Skeletal muscle tissue (tissue), 4 donors: ENCODE data around the gene TTLL10. TPM values are rescaled to one million over a fixed set of nuclear protein-coding genes. Genes with fewer than 3 reads are reported as not detected.

Experiments used
- H3K27ac ChIP-seq: one replicate; pipeline ENCODE4 v1.7.0; 2013; ENCODE audit warnings: mild to moderate bottlenecking, low read depth, low read length, inconsistent platforms
- H3K27me3 ChIP-seq, 3 donors: one replicate each; pipeline ENCODE4 v1.7.0; 2013; ENCODE audit warnings: low read length in 3 of 3; ENCODE audit not compliant: control insufficient read depth in 3 of 3, insufficient read depth in 3 of 3
- H3K36me3 ChIP-seq, 3 donors: one replicate each; pipeline ENCODE4 v1.7.0; 2013; ENCODE audit warnings: low read length in 3 of 3; ENCODE audit not compliant: control insufficient read depth in 3 of 3, insufficient read depth in 3 of 3
- H3K4me1 ChIP-seq, 3 donors: one replicate each; pipeline ENCODE4 v1.7.0; 2013; ENCODE audit warnings: low read length in 3 of 3, mild to moderate bottlenecking in 3 of 3; ENCODE audit not compliant: control insufficient read depth in 3 of 3, insufficient read depth in 3 of 3
- H3K4me3 ChIP-seq, 3 donors: one replicate each; pipeline ENCODE4 v1.7.0; 2013; ENCODE audit warnings: low read length in 3 of 3
- H3K9ac ChIP-seq, 3 donors: one replicate each; pipeline ENCODE4 v1.7.0; 2013; ENCODE audit warnings: low read length in 3 of 3, mild to moderate bottlenecking in 3 of 3, moderate library complexity in 2 of 3, low read depth in 1 of 3
- H3K9me3 ChIP-seq, 3 donors: one replicate each; pipeline ENCODE4 v1.7.0; 2013; ENCODE audit warnings: low read length in 3 of 3; ENCODE audit not compliant: control insufficient read depth in 3 of 3
- total RNA-seq: library from RNA; depleted of rRNA; stranded (reverse); fragments of >200 nt; gene quantifications from one replicate; pipeline ENCODE4 v1.2.3, GENCODE V29; 2014
- donor health status: Osteomylitis.

The TTLL10 gene
- total RNA-seq, 1 donor from 2014 or later = not detected

DNA sequence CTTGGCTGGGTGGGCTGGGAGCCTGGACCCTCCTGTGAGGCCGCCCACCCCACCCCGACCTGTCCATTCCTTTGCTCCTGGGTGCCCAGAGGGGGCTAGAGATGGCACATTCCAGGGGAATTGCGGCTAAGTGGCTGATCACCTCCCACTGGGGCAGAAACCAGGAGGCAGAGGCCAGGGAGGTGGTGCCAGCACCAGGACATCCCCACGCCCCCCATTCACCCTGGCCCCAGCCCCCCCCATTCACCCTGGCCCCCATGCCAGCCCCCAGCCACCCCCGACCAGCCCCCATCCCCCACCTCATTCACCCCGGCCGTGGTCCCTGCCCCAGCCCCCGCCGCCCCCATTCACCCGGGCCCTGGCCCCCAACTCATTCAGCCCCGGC lies 66.7 kb downstream of the TTLL10 start:
- Histone ChIP-seq H3K36me3 (no peaks in the 10 kb centered on the region), H3K9ac (no peak overlapping the region), H3K27me3 (peaks cover 33 to 48% (median 40%) of the 10 kb centered on the region in 3 donors), H3K4me3 (no peak overlapping the region), H3K27ac (no peak overlapping the region), H3K4me1 (peaks cover 3 to 9% (median 8%) of the 10 kb centered on the region in 3 donors), H3K9me3 (no peaks in the 10 kb centered on the region)

DNA sequence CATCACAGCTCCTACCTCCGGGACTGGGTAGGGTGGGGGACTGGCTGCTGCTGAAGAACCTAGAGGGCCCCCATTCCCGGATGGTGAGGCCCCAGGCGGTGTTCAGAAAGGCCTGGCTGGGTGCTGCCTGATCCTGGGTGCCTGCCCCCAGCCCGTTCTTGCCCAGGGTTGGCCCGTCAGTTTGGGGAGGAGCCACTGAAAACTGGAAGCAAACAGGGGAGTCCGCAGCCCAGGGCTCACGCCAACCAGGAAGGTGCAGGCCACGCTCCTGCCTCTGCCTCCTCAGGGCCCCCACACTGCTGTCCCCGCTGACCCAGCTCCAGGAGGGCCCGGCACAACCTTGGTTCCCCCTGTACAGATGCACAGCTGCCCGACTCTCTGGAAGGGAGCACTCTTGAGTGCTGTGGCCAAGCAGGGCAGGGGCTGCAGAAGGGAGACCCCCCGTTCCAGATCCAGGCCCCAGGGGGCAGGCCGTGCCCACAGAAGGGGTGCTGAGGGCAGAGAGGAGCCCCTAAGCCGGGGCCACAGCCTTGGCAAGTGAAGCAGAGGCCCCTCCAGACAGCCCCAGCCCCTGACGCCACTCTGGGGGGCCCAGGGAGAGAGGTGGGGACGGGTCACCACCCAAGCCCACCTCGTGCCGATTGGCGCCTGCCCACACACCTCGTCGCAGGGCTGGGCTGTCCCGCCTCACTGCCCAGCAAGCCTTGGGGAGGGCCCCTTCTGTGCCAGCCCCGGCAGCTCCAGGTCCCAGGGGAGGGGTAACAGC lies 67.3 kb downstream of the TTLL10 start:
- H3K27ac ChIP-seq = no peak overlapping the region
- H3K4me3 ChIP-seq = no peak overlapping the region
- H3K27me3 ChIP-seq = peaks cover 36 to 55% (median 45%) of the 10 kb centered on the region in 3 donors
- H3K4me1 ChIP-seq = peaks cover 3 to 9% (median 8%) of the 10 kb centered on the region in 3 donors
- no peaks in the 10 kb centered on the region for H3K36me3 ChIP-seq
- no peak overlapping the region for H3K9ac ChIP-seq
- H3K9me3 ChIP-seq = no peaks in the 10 kb centered on the region

DNA sequence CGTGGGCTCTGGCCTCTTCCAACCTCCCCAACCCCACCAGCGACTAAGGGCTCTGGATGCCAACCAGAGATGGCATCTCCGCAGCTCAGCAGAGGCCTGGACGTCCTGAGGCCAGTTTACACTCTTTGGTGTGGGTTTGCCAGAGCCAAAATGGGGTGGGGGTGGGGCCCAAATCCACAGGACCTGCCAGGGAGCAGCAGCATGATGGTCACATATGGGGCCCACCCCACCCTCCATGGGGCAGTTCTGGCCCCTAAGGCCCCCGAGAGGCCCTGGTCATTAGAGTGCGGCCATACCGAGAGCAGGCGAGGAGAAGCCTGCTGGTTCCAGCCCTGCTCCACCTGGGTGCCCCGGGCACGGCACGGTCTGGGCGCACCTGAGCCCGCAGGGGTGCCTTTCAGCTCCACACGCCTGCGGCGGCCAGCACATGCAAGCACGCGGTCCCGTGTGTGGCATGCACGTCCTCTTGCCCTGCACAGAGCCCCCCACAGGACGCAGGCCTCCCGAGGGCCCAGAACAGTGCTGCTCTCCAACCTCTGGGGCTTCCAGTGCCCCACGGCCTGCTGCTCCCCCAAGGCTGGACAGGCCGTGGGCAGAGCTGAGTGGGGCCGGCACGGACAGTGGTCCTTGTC lies 68.0 kb downstream of the TTLL10 start:
- Histone ChIP-seq H3K9ac (no peak overlapping the region), H3K4me3 (no peak overlapping the region), H3K27ac (no peak overlapping the region), H3K4me1 (peaks cover 3 to 9% (median 8%) of the 10 kb centered on the region in 3 donors), H3K9me3 (no peaks in the 10 kb centered on the region), H3K36me3 (no peaks in the 10 kb centered on the region), H3K27me3 (peaks cover 36 to 59% (median 51%) of the 10 kb centered on the region in 3 donors)

DNA sequence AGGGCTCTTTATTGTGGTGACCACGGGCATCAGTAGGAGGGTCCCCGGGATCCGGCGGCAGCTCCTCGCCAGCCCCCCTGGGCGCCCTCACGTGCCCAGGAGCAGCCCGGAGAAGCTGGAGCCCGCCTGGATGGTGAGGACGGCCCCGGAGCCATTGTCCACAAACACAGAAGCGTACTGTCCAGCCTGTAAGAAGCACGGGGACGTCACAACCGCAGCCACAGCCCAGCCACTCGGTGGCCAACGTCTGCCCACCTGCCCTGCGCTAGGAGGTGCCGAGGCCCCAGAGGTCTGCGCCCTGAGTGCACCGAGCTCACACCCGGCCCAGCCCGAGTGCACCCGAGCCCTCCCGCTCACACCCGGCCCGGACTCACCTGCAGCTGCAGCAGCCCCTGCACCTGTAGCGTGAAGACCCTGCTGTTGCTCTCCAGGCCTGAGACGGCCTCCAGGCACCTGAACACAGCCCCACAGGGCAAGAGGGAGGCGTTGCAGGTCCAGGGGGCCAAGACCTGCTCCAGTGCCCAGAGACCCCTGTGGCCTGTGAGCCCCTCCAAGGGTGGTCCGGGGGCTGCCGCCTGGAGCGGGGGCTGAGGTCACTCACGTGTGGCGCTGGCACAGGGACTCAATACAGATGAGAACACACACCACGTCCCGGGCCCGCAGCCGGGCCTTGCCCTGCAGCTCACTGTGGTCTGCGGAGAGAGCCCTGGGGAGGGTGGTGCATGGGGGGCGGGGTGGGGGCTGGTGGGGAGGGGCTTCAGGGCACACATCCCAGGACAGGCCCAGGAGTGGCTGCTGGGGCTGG lies 69.0 kb downstream of the TTLL10 start:
- Histone ChIP-seq H3K27me3 (peaks cover 35 to 59% (median 52%) of the 10 kb centered on the region in 3 donors), H3K4me1 (peaks cover 3 to 9% (median 4%) of the 10 kb centered on the region in 3 donors), H3K9me3 (no peaks in the 10 kb centered on the region)

GRCh38 chr1:1243266-1243660 lies 69.6 kb downstream of the TTLL10 start:
- H3K9ac ChIP-seq = no peak overlapping the region
- no peaks in the 10 kb centered on the region for H3K9me3 ChIP-seq
- no peak overlapping the region for H3K27ac ChIP-seq
- H3K4me1 ChIP-seq = peaks cover under 1 to 7% (median 3%) of the 10 kb centered on the region in 3 donors
- peaks cover 33 to 57% (median 48%) of the 10 kb centered on the region in 3 donors for H3K27me3 ChIP-seq
- H3K36me3 ChIP-seq = no peaks in the 10 kb centered on the region
- no peak overlapping the region for H3K4me3 ChIP-seq

More for the DNA sequence above, 69.0 kb downstream of the TTLL10 start:
- Histone ChIP-seq H3K36me3 (no peaks in the 10 kb centered on the region), H3K27ac (no peak overlapping the region), H3K4me3 (no peak overlapping the region), H3K9ac (no peak overlapping the region)

DNA sequence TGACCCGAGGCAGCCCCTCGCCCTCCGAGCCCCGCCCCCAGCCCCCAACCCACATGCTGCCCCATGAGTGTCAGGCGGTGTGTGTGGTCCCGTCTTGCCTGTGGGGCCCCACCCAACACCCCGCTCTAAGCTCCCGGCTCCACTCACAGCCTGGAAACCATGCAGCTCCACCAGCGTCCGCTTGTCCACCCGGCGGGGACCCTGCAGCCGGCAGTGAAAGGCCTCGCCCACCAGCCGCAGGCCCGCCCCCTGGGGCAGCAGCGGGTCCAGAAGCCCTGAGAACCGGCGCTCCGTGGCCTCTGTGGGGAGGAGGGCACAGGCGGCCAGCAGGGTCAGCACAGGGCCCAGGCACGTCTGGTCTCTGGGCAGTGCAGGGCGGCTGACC lies 70.1 kb downstream of the TTLL10 start:
- no peaks in the 10 kb centered on the region for H3K36me3 ChIP-seq
- H3K9me3 ChIP-seq = no peaks in the 10 kb centered on the region
- H3K27me3 ChIP-seq = peaks cover 28 to 52% (median 43%) of the 10 kb centered on the region in 3 donors
- no peak overlapping the region for H3K9ac ChIP-seq
- H3K4me3 ChIP-seq = peak overlapping the region in 1 of 3 donors; percentile 41
- H3K27ac ChIP-seq = no peak overlapping the region
- peaks cover 0 to 4% (median 2%) of the 10 kb centered on the region in 3 donors for H3K4me1 ChIP-seq

DNA sequence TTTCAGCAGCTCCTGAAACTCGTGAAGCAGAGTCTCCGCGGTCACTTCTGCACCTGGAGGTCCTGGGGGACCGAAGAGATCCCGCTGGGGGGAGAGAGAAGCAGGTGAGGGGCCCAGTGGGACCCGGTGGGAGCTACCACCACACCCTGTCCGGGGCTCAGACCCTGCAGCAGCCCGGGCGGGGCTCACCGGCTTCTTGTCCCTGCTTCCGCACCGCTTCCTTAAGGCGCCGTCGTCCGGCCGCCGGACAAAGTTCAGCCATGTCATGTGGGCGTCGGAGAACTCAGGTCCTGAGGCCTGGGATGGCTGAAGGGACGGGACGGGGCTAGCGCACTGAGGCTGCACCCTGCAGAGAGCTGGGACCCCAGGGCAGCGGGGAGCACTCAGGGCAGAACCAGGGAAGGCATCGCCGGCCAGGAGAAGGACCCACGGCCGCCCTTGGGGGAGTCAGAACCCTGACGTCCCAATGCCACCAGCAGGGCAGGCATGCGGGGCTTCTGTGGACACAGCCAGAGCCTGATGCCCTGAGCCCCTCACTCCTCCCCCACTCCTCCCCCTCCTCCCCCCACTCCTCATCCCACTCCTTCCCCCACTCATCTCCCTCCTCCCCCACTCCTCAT lies 70.6 kb downstream of the TTLL10 start:
- Histone ChIP-seq H3K9ac (no peak overlapping the region), H3K9me3 (no peaks in the 10 kb centered on the region), H3K4me3 (peak overlapping the region in 1 of 3 donors; percentile 41), H3K27ac (no peak overlapping the region), H3K4me1 (peaks cover 0 to 4% (median 0%) of the 10 kb centered on the region in 3 donors), H3K36me3 (no peaks in the 10 kb centered on the region), H3K27me3 (peaks cover 24 to 47% (median 39%) of the 10 kb centered on the region in 3 donors)

DNA sequence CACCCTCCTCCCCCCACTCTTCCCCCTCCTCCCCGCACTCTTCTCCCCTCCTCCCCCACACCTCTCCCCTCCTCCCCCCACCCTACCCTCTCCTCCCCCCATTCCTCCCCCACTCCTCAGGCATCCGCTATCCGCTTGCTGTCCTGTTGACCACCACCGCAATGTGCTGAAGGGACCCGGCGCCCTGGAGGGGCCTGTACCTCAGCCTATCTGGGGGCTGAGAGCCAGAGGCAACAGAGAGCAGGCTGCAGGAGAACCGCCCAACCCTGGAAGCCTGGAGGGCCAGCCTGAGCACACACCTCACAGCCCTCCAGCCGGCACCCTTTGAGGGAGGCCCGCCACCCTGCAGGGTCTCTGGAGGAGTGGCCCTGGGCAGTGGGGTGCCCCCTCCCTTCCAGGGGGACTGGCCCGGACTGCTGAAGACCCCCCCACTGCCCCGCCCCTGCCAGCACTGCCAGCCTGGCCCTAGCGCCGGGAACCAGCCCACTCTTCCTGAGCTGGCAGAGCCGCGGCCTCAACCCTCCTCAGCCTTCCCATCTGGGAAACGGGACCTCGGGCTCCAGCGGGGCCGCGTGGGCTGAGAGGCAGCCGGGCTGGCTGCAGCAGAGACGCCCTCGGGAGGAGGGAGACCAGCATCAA lies 71.6 kb downstream of the TTLL10 start:
- Histone ChIP-seq H3K36me3 (no peaks in the 10 kb centered on the region), H3K4me1 (no peaks in the 10 kb centered on the region), H3K4me3 (no peak overlapping the region), H3K27ac (no peak overlapping the region), H3K9me3 (no peaks in the 10 kb centered on the region), H3K9ac (no peak overlapping the region), H3K27me3 (peaks cover 14 to 37% (median 29%) of the 10 kb centered on the region in 3 donors)

GRCh38 chr1:1245817-1246576 lies 72.3 kb downstream of the TTLL10 start:
- no peaks in the 10 kb centered on the region for H3K4me1 ChIP-seq
- no peak overlapping the region for H3K27ac ChIP-seq
- H3K36me3 ChIP-seq = no peaks in the 10 kb centered on the region
- no peak overlapping the region for H3K4me3 ChIP-seq
- H3K9me3 ChIP-seq = no peaks in the 10 kb centered on the region
- peak overlapping the region in 1 of 3 donors; percentile 33 for H3K9ac ChIP-seq
- peaks cover 14 to 33% (median 29%) of the 10 kb centered on the region in 3 donors for H3K27me3 ChIP-seq
